ENCODE measurements around the gene GLG1. TPM values are rescaled to one million over a fixed set of nuclear protein-coding genes. Genes with fewer than 3 reads are reported as not detected.

Gene GLG1
- polyA plus RNA-seq, 2 of the 4 experiments (the other 2 are of a cell fraction), result 51.9 to 90.6 TPM

GRCh38 chr16:74568961-74569631, 37.8 kb downstream of the GLG1 start:
- no peak for ATAC-seq
- ChIA-PET POLR2A (interaction anchor here (0.6 to 1.1 kb wide), 2 partner anchors 38 to 244 kb away, joined by 3 to 4 read pairs; partner anchors contain the start of gene GLG1), CTCF (interaction anchor here (1.1 kb wide), 1 partner anchor 55 kb away, joined by 3 read pairs; no protein-coding TSS in a partner anchor)
- Histone ChIP-seq H3K4me1 (peaks cover 7% of the 10 kb centered on the region), H3K27ac (no peak overlapping the region), H3K4me2 (no peak overlapping the region), H3K4me3 (no peak overlapping the region), H3K9me3 (no peaks in the 10 kb centered on the region)
- FAIRE-seq, result no peak
- WGBS (ENCODE audit: missing lambda C conversion rate), result 83% methylated on average over 5 of the region's 5 CpGs
- no peak for TF ChIP-seq EHMT2 (IDR thresholded peaks at IDR 0.05; ENCODE audit: low read depth)
- TF ChIP-seq KDM1A (IDR thresholded peaks at IDR 0.05; ENCODE audit: low read depth), result no peak
- TF ChIP-seq MAX (IDR thresholded peaks at IDR 0.05), result no peak
- no peak for DNase-seq (ENCODE audit: low read depth in 1 of 2, low spot score in 1 of 2)

GRCh38 chr16:74567901-74568300, 39.0 kb downstream of the GLG1 start:
- no peak for TF ChIP-seq TP53 (CRISPR knock-in tag; IDR thresholded peaks at IDR 0.05)
- no peak for TF ChIP-seq KDM5A (IDR thresholded peaks at IDR 0.05)
- TF ChIP-seq POLR2AphosphoS2 (conservative IDR thresholded peaks at IDR 0.05; ENCODE audit: low read length), result no peak
- no peak for TF ChIP-seq POLR2A (IDR thresholded peaks at IDR 0.05; ENCODE audit: low read length)
- no peak for TF ChIP-seq MYC (IDR thresholded peaks at IDR 0.05; ENCODE audit: borderline replicate concordance, low read length)
- TF ChIP-seq EHMT2 (IDR thresholded peaks at IDR 0.05; ENCODE audit: low read depth), result no peak
- TF ChIP-seq SMC3 (IDR thresholded peaks at IDR 0.05), result no peak
- no peak overlapping the region for H3K4me3 ChIP-seq
- peaks cover 14% of the 10 kb centered on the region for H3K4me1 ChIP-seq
- no peak overlapping the region for H3K4me2 ChIP-seq
- ChIA-PET CTCF (interaction anchor here (0.6 to 1.2 kb wide), 2 partner anchors 18 to 329 kb away, joined by 3 read pairs; no protein-coding TSS in a partner anchor), POLR2A (no interaction called here)
- ATAC-seq (no peak), DNase-seq (ENCODE audit: low read depth in 1 of 2, low spot score in 1 of 2) (no peak), FAIRE-seq (no peak)
- H3K27ac ChIP-seq, result no peak overlapping the region
- 90% methylated on average over 2 of the region's 2 CpGs for WGBS (ENCODE audit: missing lambda C conversion rate)
- H3K9me3 ChIP-seq, result no peaks in the 10 kb centered on the region

- no peaks in the 10 kb centered on the region for H3K9me3 ChIP-seq
- no peak overlapping the region for H3K4me3 ChIP-seq
- H3K27ac ChIP-seq, result no peak overlapping the region
- H3K4me2 ChIP-seq, result no peak overlapping the region
- DNase-seq (ENCODE audit: low read depth in 1 of 2, low spot score in 1 of 2) (no peak), ATAC-seq (no peak), FAIRE-seq (no peak)
- 93% methylated on average over 5 of the region's 5 CpGs for WGBS (ENCODE audit: missing lambda C conversion rate)
- ChIA-PET POLR2A (no interaction called here), CTCF (no interaction called here)
- no peak for TF ChIP-seq HOXB5 (CRISPR knock-in tag; IDR thresholded peaks at IDR 0.05)
- TF ChIP-seq ESRRA (IDR thresholded peaks at IDR 0.05; ENCODE audit: borderline replicate concordance, low read length), result no peak
- no peak for TF ChIP-seq CBX2 (IDR thresholded peaks at IDR 0.05; ENCODE audit: borderline replicate concordance, low read depth)
- no peak for TF ChIP-seq ZFP36 (IDR thresholded peaks at IDR 0.05; ENCODE audit: borderline replicate concordance, partially characterized antibody)
- no peak for TF ChIP-seq MAZ (IDR thresholded peaks at IDR 0.05; ENCODE audit: borderline replicate concordance, low read depth, low read length)
- no peak for TF ChIP-seq ATOH8 (CRISPR knock-in tag; IDR thresholded peaks at IDR 0.05; ENCODE audit: low read depth)
- TF ChIP-seq HOXB13 (CRISPR knock-in tag; IDR thresholded peaks at IDR 0.05; ENCODE audit: low read depth), result no peak
- no peak for TF ChIP-seq EHMT2 (IDR thresholded peaks at IDR 0.05; ENCODE audit: low read depth)
- H3K4me1 ChIP-seq, result peaks cover 9% of the 10 kb centered on the region
Measured at GRCh38 chr16:74565378-74565777, 41.5 kb downstream of the GLG1 start.

- H3K4me1 ChIP-seq, result peaks cover 9% of the 10 kb centered on the region
Measured at GRCh38 chr16:74564451-74564984, 42.4 kb downstream of the GLG1 start.

More at GRCh38 chr16:74564451-74564984, 42.4 kb downstream of the GLG1 start:
- no peaks in the 10 kb centered on the region for H3K9me3 ChIP-seq
- no peak overlapping the region for H3K27ac ChIP-seq
- CTCF ChIA-PET, result no interaction called here
- 100% methylated on average over 1 of the region's 1 CpG for WGBS (ENCODE audit: missing lambda C conversion rate)
- POLR2A ChIA-PET, result no interaction called here
- peak; percentile 68 for TF ChIP-seq MAFK (IDR thresholded peaks at IDR 0.05; ENCODE audit: partially characterized antibody)
- TF ChIP-seq KDM5A (IDR thresholded peaks at IDR 0.05), result no peak
- no peak for TF ChIP-seq POLR2A (IDR thresholded peaks at IDR 0.05; ENCODE audit: low read length)
- FAIRE-seq, result no peak
- no peak for DNase-seq (ENCODE audit: low read depth in 1 of 2, low spot score in 1 of 2)
- no peak overlapping the region for H3K4me2 ChIP-seq
- ATAC-seq, result no peak
- no peak overlapping the region for H3K4me3 ChIP-seq

Measured in A549 (cell line).